Thyroid gland (tissue), 4 donors: ENCODE results near the gene RPLP2.
A peak's percentile ranks its signal among the peaks of the same experiment; 100 is the strongest.

Experiments
- CTCF ChIP-seq, 6 experiments: fragments of 200-600 bp in 3 of 6; fragments of 450-650 bp in 3 of 6; sonication (generic) in 3 of 6; IDR thresholded peaks; one replicate each; pipeline ENCODE4 v1.5.1; 2016 to 2019; ENCODE audit warnings: antibody characterized with exemption in 6 of 6, mild to moderate bottlenecking in 2 of 6, inconsistent platforms in 1 of 6, moderate library complexity in 1 of 6
- POLR2A ChIP-seq, 2 donors: fragments of 450-650 bp; IDR thresholded peaks; one replicate each; pipeline ENCODE4 v1.6.1; 2017; ENCODE audit warnings: antibody characterized with exemption in 2 of 2, mild to moderate bottlenecking in 2 of 2, moderate library complexity in 1 of 2

DNA sequence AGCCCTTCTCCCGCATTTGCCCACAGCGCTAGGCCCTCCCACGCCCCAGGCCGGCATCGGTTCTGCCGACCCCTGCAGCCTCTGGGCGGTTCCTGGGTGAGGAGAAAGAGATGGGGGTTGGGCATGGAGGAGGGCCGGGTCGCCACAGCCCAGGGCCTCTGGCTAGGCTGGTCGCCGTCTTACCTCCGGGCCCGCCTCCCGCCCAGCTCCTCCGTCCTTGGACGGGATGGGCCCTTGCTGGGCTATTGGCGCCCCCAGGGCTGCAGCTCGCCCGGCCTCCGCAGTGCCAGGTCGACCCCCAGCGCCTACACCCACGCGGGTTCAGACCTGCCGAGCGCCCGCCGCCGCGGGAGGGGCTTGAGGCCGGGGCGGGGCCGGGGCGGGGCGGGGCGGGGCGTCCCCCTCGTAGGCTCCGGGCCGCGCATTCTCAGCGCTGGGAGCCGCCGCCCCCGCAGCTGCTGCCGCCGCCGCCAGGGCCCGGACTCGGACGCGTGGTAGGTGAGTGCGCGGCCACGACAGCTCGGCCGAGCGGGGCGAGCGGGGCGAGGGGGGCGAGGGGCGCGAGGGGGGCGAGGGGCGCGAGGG lies 22.9 kb downstream of the RPLP2 start, which contains the start of gene CD151:
- TF ChIP-seq CTCF (IDR thresholded peaks at IDR 0.05) (peak in 1 of 6 experiments; percentile 22), POLR2A (IDR thresholded peaks at IDR 0.05) (no peak)
